Ishikawa (cell line): Measurements from ENCODE around the gene ANKRD28.

Experiments used
- CEBPB ChIP-seq: IDR thresholded peaks from 2 replicates; pipeline ENCODE4 v1.6.1; 2012
- CREB1 ChIP-seq: IDR thresholded peaks from 2 replicates; pipeline ENCODE4 v1.6.1; 2012; ENCODE audit warnings: low read depth
- EGR1 ChIP-seq: IDR thresholded peaks from 2 replicates; pipeline ENCODE4 v1.6.1; 2012
- EP300 ChIP-seq: IDR thresholded peaks from 2 replicates; pipeline ENCODE4 v1.6.1; 2012; ENCODE audit warnings: borderline replicate concordance
- FOXM1 ChIP-seq: IDR thresholded peaks from 2 replicates; pipeline ENCODE4 v1.6.1; 2012; ENCODE audit warnings: low read depth, borderline replicate concordance
- RAD21 ChIP-seq: IDR thresholded peaks from 2 replicates; pipeline ENCODE4 v1.6.1; 2012; ENCODE audit warnings: low read depth
- TAF1 ChIP-seq: IDR thresholded peaks from 2 replicates; pipeline ENCODE4 v1.6.1; 2012; ENCODE audit warnings: low read depth, mild to moderate bottlenecking
- TCF12 ChIP-seq: IDR thresholded peaks from 2 replicates; pipeline ENCODE4 v1.6.1; 2012; ENCODE audit warnings: low read depth
- TEAD4 ChIP-seq: IDR thresholded peaks from 2 replicates; pipeline ENCODE4 v1.6.1; 2012
- YY1 ChIP-seq: IDR thresholded peaks from 2 replicates; pipeline ENCODE4 v1.6.1; 2012; ENCODE audit warnings: low read depth
- ZBTB7A ChIP-seq: IDR thresholded peaks from 2 replicates; pipeline ENCODE4 v1.6.1; 2012; ENCODE audit warnings: low read depth
- TF ChIP-seq, protein P1 (sequence below): IDR thresholded peaks from 2 replicates; pipeline ENCODE4 v1.6.1; 2012; ENCODE audit warnings: low read depth, mild to moderate bottlenecking
- TF ChIP-seq, protein P2 (sequence below): IDR thresholded peaks from 2 replicates; pipeline ENCODE4 v1.6.1; 2012
- TF ChIP-seq, protein P3 (sequence below): IDR thresholded peaks from 2 replicates; pipeline ENCODE4 v1.6.1; 2012

DNA sequence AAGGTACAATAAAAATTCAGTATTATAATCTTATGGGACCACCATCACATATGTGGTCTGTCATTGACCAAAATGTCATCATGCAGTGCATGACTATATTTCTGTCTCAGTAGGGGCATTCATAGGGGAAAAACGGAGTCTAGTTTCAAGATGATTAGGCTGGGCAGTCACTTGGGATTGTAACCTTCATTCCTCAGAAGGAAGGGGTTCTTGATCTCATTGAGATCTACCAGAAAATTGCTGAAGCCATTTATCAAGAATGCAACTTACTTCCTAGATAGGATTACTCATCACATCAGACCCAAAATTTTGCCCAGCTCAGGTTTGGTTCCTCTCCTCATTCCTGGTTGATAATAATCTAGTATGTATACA is 158.9 kb downstream of the ANKRD28 start:
- TF ChIP-seq, protein P1, sequence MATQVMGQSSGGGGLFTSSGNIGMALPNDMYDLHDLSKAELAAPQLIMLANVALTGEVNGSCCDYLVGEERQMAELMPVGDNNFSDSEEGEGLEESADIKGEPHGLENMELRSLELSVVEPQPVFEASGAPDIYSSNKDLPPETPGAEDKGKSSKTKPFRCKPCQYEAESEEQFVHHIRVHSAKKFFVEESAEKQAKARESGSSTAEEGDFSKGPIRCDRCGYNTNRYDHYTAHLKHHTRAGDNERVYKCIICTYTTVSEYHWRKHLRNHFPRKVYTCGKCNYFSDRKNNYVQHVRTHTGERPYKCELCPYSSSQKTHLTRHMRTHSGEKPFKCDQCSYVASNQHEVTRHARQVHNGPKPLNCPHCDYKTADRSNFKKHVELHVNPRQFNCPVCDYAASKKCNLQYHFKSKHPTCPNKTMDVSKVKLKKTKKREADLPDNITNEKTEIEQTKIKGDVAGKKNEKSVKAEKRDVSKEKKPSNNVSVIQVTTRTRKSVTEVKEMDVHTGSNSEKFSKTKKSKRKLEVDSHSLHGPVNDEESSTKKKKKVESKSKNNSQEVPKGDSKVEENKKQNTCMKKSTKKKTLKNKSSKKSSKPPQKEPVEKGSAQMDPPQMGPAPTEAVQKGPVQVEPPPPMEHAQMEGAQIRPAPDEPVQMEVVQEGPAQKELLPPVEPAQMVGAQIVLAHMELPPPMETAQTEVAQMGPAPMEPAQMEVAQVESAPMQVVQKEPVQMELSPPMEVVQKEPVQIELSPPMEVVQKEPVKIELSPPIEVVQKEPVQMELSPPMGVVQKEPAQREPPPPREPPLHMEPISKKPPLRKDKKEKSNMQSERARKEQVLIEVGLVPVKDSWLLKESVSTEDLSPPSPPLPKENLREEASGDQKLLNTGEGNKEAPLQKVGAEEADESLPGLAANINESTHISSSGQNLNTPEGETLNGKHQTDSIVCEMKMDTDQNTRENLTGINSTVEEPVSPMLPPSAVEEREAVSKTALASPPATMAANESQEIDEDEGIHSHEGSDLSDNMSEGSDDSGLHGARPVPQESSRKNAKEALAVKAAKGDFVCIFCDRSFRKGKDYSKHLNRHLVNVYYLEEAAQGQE: no peak
- TF ChIP-seq CREB1 (no peak), EP300 (no peak), CEBPB (no peak), YY1 (no peak), TAF1 (no peak), EGR1 (no peak), ZBTB7A (no peak), RAD21 (no peak), TCF12 (no peak), FOXM1 (no peak), TEAD4 (no peak)
- TF ChIP-seq, protein P2, sequence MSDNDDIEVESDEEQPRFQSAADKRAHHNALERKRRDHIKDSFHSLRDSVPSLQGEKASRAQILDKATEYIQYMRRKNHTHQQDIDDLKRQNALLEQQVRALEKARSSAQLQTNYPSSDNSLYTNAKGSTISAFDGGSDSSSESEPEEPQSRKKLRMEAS: no peak
- TF ChIP-seq, protein P3, sequence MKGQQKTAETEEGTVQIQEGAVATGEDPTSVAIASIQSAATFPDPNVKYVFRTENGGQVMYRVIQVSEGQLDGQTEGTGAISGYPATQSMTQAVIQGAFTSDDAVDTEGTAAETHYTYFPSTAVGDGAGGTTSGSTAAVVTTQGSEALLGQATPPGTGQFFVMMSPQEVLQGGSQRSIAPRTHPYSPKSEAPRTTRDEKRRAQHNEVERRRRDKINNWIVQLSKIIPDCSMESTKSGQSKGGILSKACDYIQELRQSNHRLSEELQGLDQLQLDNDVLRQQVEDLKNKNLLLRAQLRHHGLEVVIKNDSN: no peak
